Measurements from ENCODE around the gene PLPPR1. TPM values are rescaled to one million over a fixed set of nuclear protein-coding genes. Genes with fewer than 3 reads are reported as not detected.

Gene PLPPR1
- total RNA-seq, 1 donor from 2014 or later: 1.2 TPM

DNA sequence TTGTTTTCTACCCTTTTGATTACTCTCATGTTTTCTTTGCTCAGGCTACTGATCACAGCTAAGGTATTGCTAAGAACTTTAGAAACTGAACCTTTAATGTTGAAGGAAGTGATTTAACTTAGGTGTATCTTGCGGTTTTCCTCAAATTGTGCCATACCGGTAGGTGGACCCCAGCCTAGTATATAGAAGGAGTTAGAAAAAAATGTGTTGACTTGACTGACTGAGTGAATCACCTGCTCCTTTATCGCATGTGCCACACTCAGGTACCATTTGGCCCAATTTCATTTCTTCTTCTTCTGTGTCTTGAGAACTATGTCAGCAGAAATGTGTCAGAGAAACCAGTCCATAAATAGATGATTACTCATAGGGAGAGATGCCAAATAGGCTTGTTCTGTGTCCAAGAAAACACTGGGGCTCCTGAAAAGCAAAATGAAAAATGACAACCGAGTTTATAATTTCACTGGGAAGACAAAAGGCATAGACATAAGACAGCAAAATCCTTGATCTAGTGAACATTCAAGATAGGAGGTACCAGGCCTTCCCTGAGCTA is 19.4 kb downstream of the PLPPR1 start:
- no peak for DNase-seq (ENCODE audit: low read depth)

- no peak for DNase-seq (ENCODE audit: low read depth)
These were observed 22.1 kb downstream of the PLPPR1 start for GRCh38 chr9:101050650-101051049.

DNA sequence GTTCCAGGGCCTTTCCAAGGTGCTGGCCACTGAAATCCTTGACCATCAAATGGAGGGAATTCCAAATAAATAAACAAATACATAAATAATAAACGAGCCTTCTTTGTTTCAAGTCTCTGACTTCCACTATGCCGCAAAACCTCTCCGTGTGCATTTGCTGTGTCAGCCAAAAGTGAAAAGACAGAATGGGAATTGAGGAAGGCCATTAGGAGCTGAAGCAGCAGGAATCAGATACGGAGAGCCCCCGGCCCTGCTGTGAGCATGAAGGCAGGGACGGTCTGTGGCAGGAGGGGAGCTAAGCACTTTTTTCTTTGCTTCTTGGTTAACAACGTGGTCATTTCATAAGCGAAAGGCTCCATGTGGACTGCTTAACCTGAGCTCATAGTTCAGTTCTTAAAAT is 26.1 kb downstream of the PLPPR1 start:
- no peak for DNase-seq (ENCODE audit: low read depth)

DNA sequence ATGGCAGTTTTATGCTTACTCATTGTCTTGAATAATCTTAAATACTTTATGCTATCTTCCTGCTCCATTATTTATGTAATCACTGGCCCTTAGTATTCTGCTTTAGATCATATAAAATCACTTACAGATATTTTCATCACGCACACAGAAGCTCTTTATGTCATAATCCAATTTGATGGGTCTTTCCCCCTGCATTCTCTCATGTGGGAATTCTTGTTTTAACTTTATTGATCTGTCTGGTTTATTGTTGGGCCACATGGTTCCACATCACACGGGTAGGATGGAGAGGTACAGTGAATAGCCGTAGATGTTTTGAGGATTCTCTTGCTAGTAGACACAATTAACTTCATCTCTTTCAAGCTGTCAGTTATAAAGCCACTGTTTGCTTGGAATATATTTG is 27.0 kb downstream of the PLPPR1 start:
- no peak for DNase-seq (ENCODE audit: low read depth)

DNA sequence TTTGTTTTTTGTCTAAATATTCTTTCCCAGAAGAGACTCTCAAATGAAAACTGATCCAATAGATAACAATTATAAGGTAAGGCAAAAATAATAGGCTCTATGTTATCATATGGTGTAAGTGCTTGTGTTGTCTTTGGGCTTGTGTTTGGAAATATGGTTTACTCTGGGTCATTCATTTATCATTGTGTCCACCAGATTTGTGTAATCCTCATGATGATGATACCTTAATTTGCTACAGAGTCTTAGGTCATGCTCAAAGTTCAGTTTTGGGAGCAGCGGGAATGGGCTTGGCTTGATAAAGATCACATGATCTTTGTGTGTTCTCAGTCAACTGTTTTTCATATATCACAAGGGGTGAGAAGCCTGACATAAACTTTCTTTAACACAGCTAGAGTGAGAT is 34.2 kb downstream of the PLPPR1 start:
- no peak for DNase-seq (ENCODE audit: low read depth)

- no peak for DNase-seq (ENCODE audit: low read depth)
These were observed 34.7 kb downstream of the PLPPR1 start for GRCh38 chr9:101063192-101063591.

DNA sequence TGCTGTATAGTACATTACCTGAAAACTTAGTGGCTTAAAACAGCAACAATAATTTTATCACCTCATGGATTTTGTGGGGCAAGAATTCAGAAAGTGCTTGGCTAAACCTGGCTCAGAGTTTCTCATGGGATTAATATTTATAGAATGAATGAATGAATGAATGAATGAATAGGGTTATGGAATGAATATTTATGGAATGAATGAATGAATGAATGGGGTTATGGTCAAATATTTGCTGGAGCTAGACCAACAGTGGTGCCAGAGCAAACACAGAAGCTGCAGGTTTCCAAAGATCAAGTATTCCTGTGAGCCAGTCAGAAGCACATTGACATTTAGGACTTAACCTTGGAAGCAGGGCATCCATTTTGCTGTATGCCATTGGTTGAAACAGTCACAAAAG is 35.7 kb downstream of the PLPPR1 start:
- no peak for DNase-seq (ENCODE audit: low read depth)

GRCh38 chr9:101065930-101066329 is 37.4 kb downstream of the PLPPR1 start:
- no peak for DNase-seq (ENCODE audit: low read depth)

DNA sequence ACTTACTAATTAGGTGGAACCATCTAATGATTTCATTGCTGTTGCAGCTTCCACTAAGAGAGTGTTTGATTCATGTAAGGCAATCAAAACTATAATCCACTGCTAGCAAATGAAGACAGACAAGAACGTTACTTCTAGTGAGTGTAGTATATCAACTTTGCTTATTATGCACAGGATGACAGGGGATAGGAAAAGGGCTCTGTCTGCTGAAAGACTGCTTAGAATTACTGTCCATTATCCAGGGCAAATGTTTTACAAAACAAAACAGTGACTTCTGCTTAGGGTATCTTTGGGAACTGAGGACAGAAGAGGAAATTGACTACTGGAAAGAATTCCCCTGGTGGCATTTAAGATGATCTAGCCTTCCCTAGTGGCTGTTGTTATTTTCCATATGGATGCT is 40.2 kb downstream of the PLPPR1 start:
- DNase-seq (ENCODE audit: low read depth): no peak

- DNase-seq (ENCODE audit: low read depth): no peak
These were observed 43.7 kb downstream of the PLPPR1 start for GRCh38 chr9:101072259-101072658.

DNA sequence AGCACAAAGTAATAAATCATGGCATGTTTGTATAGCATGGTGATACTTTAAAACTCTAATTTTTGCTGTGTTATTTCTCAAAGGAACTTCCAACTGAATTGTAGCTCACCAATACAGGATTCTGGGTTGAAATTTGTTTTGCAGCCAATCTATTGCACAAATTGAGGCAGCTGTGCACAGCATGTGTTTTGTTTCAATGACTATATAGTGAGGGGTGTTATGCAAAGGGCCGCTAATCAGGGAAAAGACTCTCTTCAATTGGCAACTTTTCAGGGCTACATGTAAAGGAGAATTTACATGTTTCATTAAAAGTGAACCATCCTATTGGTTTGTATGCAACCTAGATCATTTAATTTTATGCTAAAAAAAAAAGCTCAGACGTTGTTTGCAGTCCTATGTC is 44.6 kb downstream of the PLPPR1 start:
- DNase-seq (ENCODE audit: low read depth): no peak

DNA sequence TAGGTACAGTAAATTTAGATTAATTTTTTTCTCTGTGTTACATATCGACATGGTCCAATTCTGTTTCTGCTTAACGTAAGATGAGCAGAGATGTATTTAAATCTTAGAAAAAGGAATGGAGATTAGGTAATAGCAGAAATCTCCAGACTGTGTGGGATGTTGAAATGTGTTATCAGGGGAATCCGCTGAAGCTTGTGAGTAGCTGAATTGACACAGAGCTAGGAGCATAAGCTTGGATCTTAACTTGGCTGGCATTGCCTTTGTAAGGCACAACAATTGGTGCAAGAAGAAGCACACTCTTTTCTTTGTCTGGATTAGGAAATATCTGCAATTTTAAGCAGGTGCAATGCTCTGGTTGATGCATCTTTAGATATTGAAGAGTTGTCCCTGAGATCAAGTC is 53.1 kb downstream of the PLPPR1 start:
- no peak for DNase-seq (ENCODE audit: low read depth)

DNA sequence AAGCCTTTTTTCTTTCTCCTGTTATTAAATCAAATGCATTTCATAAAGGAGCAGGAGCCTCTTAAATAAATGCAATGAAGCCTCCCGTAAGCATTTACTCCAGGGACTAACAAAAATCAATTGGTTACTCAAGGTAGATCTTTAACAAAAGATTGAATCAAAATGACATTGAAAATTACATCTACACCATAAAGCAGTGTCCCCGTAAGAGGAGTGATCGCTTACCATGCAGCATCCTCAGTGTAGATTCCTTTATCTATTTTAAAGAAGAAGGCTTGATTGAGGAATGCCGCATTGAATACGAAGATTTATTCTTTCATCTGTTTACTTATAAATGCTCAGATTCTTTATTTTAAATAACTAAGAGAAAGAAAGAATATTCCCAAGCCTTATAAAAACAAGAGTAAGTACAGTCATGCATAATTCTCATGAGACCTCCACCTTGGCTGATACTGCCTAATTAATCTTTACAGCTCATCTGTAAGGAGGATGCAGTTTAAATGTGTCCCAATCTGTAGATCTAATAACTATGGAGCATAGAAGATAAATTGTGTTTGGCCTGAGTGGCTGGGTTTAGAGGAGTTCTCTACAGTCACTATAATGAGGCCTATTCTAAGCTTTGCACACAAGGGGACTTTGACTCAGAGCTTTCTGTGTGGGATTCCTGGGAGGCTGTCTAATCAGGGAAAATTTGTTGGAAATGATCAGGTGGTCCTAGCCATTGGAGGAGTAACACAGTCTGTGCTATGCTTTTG is 55.1 kb downstream of the PLPPR1 start:
- no peak for DNase-seq (ENCODE audit: low read depth)

GRCh38 chr9:101087426-101087825 is 58.9 kb downstream of the PLPPR1 start:
- DNase-seq (ENCODE audit: low read depth): no peak

- DNase-seq (ENCODE audit: low read depth): no peak
These were observed 64.4 kb downstream of the PLPPR1 start for GRCh38 chr9:101092922-101093321.

DNA sequence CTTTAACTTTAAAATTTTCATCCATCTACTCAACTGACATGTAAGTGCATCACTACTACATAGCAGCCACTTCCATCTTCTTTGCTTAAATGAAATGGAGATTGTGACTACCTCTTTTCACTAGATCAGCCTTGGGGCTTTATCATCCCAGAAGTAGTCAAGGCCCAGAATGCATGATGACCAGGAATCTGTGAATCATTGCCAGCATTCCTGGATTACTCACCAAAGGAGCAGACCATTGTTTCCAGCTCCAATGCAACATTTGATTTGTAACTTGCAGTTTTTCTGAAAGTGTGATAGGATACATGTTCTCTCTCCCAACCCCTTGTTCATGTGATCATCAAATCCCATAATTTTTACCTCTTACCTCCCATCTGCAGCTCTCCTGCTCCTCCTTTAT is 65.1 kb downstream of the PLPPR1 start:
- no peak for DNase-seq (ENCODE audit: low read depth)

- no peak for DNase-seq (ENCODE audit: low read depth)
These were observed 66.2 kb downstream of the PLPPR1 start for GRCh38 chr9:101094686-101095085.

DNA sequence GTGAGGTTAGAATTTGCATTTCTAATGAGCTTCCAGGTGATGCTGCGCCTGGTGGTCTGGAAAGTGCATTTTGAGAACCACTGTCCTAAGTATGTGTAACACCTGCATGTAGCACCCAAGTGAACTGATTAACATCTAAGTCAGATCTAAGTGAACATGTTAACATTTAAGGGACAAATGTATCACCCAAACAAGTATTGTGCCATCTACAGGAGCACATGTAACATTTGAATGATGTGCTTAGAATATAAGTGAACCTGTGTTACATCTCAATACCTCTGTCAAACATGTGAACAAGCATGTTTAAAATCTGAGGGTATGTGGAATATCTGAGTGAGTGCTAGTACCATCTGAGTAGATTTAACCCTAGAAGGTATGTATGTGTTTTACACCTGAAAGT is 68.7 kb downstream of the PLPPR1 start:
- DNase-seq (ENCODE audit: low read depth): no peak

DNA sequence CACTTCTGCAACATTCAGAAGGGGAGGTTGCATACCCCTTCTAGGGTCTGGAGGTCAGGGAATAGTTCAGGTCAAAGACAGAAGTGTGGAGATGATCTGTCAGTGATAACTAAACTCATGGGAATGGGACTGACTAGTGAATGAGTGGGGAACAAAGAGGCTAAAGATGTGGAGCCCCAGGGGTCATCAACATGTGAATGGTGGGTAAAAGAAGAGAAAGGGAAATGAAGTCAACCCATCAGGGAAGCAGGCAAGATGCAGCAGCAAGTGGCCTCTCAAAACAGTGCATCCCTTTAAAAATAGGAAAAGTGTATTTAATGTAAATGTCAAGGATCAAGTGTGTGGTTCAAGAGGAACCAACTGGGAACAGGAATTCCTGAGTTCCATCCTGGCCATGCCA is 69.9 kb downstream of the PLPPR1 start:
- no peak for DNase-seq (ENCODE audit: low read depth)

DNA sequence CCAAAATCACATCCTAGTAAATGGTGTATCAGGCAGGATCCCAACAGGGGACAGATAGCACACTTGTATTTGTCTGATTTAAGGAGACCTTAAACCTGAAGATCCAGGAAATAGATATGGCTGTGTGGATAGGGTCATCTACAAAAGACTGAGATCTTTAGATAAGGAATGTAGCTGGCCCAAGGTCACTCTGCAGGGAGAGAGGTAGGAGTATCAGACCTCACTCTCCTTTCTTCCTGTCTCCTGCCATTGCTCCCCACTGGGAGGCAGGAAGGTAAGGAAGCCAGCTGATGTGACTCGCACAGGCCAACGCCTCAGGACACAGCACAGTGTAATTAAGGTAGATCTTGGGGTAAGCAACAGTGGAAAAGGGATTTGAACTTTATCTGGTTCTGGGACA is 85.8 kb downstream of the PLPPR1 start:
- DNase-seq (ENCODE audit: low read depth): no peak

GRCh38 chr9:101115102-101115501 is 86.6 kb downstream of the PLPPR1 start:
- DNase-seq (ENCODE audit: low read depth): no peak

GRCh38 chr9:101117161-101117560 is 88.6 kb downstream of the PLPPR1 start:
- no peak for DNase-seq (ENCODE audit: low read depth)

DNA sequence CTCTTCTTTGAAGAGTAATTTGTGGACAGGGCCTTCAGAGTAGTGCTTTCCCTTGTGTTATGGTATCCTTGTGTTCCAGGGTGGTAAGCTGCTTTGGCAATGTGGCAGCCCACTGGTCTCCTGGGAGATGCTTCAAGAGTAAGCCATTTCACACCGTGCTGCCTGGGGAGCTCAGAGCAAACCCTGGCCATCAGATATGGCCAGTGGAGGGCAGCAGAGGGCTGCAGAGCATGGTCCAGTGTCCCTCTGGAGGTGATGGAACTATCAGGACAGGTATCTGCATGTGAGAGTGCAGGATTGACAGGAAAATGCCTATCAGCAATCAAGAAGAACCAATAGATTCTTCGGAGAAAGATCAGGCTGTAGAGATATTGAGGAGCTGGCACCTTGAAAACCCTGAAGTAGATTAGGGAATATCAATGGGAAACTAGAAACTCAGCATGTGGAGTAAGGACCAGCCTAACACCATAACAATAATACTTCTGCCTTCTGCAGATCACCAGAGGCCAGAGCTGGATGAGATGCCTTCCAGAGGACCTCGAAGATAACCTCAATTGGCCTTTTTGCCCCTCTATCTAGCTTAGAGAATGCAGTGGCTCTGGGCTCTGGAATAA is 90.8 kb downstream of the PLPPR1 start:
- DNase-seq (ENCODE audit: low read depth): peak; percentile 1
